NOMO-1 (cell line): Measurements from ENCODE around the gene UST.
"Not testable (repeated sequence)": the region's sequence is repeated elsewhere in the genome, so short reads cannot be mapped to it uniquely, and the experiment has no call there.

Experiments
- DNase-seq, 2 experiments: peaks; one replicate each; lab custom pipeline; 2025; ENCODE audit not compliant: unreplicated experiment in 2 of 2; lab: John Stamatoyannopoulos, UW

The UST gene

DNA sequence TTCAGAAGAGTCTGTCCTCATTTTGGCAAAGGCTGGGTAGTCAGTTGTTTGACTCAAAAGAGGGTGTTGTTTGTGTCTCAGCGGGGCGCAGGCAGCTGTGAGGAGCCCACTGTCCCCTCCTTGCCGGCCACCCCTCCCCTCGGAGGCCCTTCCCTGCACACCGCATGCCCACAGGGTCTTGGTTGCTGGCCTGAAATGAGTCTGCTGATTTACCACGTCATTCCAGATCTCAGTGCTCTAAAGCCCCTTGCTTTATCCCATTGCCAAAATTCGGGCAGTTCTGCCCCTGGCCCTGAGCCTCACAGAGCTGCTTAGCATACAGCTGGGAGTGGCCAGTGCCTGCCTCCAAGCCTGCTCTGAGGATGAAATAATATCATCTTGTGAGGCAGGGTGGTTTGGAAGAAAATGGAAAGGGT, 220.7 kb downstream of the UST start:
- DNase-seq = no peak

GRCh38 chr6:148968771-148969602, 222.2 kb downstream of the UST start:
- DNase-seq = no peak

GRCh38 chr6:148969603-148970061, 222.8 kb downstream of the UST start:
- DNase-seq = no peak

DNA sequence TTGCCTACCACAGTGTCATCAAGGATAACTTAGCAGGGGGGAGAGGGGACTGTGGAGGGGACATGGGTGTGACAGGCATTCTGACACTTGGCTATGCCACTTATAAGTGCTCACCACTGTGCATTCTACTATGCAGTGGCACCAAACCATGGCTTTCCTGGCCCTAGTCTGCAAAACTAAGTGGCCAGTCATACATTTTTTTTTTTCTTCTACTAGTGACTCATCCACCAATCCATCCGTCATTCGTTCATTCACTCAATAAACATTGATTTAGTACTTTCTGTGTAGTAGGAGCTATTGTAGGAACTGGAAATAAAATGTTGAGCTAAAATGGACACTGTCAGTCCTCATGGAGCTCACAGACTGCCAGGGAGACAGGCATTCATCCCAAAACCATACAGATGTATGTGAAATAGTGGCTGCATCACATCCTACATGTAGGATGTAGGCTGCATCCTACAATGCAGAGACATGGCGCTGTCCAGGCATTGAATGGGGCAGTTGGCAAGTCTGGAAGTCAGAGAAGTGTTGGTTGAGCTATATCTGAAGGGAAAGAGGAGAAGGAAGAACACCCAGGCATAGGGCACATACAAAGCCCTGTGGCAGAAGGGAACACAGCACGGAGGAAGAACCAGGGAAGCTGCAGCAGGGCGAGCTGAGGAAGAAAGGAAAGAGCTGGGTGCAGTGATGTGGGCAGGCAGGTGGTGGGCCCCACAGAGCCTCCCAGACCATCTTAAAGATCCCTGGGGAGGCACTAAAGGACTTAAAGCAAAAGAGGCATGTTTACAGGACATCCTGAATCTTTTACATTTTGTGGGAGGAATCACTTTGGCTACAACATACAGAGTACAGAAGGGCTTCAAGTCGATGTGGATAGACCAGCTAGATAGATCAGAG, 224.4 kb downstream of the UST start:
- no peak for DNase-seq

DNA sequence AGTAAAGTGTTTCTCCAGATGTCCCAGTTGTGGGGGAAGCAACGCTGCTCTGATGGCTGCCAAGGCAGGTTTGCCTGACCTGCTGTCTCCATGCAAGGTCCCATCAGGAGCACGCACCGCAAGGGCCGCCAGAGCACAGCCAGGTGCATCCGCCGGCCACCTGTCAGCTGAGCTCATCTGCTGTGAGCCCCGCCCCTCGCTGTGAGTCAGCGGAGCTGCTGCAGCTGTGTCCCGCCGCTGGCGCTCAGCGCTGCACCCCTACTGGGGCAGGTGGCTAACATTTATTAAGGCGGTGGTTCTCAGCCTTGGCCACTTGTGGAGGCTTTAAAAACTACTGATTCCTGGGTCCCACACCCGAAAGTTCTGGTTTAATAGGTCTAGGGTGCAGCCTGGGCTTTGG, 225.7 kb downstream of the UST start:
- DNase-seq = no peak

DNA sequence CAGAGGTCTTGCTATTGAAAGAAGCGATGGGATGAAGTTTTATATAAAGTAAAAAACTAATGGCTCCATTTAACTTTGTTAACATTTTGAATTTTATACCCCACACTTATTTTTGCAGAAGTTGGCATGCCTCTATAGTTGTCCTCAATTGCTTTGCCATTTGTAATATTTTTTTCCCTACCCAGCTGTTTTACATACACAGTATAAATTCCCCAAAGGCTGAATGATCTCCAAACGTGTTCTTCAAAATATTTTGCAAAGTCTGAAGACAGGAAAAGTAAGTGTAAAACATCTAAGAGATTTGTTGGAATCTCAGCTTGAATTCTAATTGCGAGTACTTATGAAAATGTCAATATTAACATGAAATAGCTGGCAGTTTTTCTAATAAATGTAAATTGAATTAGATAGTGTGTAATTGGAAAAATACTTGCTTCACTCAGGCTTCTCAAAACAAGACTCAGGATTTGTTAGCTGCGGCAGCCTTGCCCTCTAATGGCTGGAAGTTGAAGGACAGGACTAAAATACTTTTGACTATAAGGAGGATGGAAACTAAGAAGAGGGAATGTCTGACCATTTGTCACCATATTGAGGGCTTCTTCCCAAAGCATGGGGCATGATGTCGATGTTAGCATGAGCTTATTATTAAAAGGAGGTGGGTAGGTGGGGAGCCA, 226.8 kb downstream of the UST start:
- DNase-seq = no peak

GRCh38 chr6:148974351-148974750, 227.5 kb downstream of the UST start:
- peak in 1 of 2 experiments; percentile 40 for DNase-seq

GRCh38 chr6:148978298-148978697, 231.5 kb downstream of the UST start:
- DNase-seq = not testable (repeated sequence)

- DNase-seq = no peak
Observed at GRCh38 chr6:148979014-148979901, 232.4 kb downstream of the UST start.

- DNase-seq = no peak
Observed at GRCh38 chr6:148980234-148980633, 233.4 kb downstream of the UST start.

DNA sequence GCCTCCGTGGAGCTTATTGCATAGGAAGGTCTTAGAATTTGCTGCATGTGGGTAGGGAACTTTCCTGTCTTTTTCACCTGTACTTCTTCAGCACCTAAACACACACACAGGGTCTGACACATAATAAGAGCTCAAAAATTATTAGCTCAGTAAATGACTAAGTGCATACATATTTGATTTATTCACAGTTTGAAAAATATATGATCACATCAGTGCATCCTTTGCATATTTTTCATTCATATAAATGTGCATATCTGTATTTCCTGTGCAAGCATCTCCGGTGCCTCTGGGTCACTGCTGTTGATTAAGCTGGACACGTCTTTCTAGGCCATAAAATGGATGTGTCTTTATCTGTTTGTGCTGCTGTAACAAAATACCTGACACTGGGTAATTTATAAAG, 234.7 kb downstream of the UST start:
- DNase-seq = no peak

DNA sequence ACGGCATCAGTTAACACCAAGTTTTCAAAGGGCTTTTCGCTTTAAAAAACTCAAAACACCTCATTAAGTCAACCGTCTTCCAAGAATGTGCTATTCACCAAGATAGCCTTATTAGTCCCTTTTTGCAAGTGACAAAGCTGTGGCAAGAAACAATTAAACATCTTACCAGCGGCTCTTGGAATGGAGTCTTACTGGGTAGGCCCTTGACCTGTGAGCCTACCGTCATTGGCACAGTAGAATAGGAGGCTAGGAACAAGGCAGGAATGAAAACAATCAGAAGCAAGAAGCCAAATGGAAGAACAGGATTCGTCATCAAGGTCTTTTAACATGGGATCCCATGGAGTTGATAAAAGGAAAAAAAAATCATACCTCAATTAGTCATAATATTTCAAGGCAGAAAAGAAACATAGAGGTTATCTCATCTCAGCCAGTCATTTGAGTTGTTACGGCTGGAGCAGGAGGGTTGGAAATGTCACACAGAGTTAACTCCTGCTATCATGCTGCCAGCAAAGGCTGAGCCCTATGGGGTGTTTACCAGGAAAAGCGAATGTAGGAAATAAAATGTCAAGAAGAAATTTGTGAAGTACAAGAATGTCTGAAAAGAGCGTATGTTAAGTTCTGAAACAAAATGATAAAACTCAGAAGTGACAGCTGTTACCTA, 236.4 kb downstream of the UST start:
- DNase-seq = no peak

DNA sequence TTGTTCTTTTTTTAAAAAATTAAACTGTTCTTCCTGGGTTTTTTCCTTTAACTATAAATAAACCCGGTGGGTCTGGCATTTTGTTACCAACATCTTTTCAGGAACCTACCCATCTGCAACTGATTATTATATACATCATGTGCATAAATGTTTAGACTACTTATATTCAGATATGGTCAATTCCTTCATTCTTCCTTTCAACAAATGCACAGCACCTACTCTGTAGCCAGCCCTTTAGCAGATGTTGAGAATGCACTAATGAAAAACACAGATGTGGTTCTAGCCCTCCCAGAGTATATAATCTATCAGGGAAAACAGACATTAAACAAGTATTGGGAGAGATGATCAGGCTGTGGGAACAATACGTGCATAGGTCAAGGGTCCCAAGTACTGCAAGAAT, 237.1 kb downstream of the UST start:
- DNase-seq = no peak

DNA sequence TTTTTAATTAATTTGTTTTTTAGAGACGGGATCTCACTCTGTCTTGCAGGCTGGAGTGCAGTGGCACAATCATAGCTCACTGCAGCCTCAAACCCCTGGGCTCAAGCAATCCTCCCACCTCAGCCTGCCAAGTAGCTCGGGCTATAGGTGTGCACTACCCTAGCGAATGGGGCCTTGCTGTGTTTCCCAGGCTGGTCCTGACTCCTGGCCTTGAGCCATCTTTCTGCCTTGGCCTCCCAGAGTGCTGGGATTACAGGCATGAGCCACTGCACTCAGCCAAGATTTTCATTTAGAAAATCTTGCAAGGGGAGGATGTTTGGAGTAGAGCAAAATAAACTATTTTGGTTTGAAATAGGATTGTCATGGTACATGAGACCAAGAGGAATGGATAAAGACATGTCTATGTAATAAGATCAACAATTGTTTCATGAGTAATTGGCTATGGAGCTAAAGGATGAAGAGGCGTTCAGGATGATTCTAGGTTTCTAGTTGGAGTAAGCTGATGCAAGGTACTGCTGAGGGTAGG, 237.8 kb downstream of the UST start:
- DNase-seq = no peak

GRCh38 chr6:148985499-148985898, 238.7 kb downstream of the UST start:
- no peak for DNase-seq

DNA sequence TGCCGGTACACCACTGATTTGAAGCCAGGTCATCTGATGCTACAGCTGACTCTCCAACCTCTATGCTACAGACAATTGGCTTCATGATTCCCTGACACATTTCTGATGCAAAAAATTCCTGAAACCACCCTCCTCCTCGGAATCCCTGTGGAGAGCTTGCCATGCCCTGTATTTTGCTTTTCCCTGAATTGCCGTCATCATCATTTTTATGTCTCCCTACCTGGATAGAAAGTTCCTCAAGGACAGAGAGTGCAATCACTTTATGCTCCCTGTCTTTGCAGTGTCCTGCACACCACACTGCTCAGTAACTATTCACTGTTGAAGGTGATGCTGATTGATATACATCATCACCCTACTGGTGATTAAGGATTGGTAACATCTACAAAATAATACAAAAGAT, 239.8 kb downstream of the UST start:
- no peak for DNase-seq

GRCh38 chr6:148987982-148988381, 241.2 kb downstream of the UST start:
- DNase-seq = no peak

DNA sequence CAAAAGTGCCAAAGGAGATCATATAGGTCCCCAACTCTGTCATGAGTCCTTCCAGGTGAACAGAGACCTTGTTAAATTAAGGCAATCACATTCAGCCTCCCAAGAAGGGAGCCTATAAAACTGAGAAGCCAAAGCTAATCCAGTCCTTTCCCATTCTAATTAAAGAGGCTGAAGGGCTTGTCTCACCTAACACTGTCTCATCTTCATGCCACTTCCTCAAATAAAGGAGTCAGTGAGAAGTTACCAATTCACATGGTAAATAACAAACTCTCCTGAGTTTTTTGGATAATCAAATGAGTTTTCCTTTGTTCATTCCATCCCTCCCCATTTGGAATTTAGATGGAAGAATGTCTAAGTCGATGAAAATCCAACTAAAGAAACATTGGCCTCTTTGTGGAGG, 242.8 kb downstream of the UST start:
- DNase-seq = peak; percentile 7 to 65

DNA sequence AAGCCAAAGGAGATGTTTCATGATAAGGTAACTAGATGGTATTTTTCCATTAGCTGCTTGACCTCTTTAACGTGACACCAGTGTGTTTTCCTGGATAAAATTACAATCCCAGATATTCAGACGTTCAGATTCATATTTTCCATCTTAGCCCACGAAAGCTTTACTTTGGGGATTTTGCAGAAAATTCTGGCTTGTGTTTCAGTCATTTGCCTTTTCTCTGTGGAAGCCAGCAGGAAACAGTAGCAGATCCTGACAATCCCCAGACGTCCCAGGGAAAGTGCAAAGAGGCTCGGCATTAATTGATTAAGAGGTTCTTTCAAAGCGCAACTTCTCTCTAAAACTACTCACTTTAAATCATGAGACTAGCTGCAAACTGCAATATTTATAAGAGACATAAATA, 243.6 kb downstream of the UST start:
- DNase-seq = no peak
